Dedifferentiated amniotic fluid mesenchymal stem cell (primary cell): ENCODE results near the gene EN1.

Source experiments
- DNase-seq: peaks from one replicate; pipeline ENCODE4 v3.0.0-alpha.2; 2016; ENCODE audit errors: extremely low spot score

Gene EN1

DNA sequence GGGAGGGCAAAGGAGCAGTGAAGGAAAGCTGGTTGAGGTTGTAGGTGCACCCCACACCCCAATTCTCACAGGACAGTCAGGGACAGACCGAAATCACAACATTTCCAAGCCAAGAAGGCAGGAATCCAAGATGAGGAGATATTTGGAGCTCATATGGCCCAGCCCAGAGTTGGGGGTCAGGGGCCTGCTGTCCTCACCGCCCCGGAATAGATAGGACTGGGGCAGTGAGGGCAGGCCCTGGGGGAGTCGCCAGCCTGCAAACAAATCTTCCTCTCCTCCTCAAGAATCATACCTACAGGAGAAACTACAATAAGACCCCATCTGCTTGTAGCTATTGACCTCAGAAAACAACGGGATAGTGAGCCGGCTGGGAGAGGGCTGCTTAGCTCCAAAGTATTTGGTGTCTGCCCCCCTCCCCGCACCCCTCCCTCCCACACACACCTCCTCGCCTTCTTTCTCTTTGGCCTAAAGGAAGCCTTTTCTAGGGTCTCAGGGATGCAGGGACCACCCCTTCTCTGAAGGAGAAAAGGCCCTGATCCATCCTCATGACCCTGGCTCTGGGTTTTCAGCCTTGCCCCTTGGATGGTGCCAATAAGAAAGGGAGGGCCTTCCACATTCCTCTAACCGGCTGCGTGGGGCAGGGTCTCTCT is 3.8 kb downstream of the EN1 start:
- DNase-seq = no peak

DNA sequence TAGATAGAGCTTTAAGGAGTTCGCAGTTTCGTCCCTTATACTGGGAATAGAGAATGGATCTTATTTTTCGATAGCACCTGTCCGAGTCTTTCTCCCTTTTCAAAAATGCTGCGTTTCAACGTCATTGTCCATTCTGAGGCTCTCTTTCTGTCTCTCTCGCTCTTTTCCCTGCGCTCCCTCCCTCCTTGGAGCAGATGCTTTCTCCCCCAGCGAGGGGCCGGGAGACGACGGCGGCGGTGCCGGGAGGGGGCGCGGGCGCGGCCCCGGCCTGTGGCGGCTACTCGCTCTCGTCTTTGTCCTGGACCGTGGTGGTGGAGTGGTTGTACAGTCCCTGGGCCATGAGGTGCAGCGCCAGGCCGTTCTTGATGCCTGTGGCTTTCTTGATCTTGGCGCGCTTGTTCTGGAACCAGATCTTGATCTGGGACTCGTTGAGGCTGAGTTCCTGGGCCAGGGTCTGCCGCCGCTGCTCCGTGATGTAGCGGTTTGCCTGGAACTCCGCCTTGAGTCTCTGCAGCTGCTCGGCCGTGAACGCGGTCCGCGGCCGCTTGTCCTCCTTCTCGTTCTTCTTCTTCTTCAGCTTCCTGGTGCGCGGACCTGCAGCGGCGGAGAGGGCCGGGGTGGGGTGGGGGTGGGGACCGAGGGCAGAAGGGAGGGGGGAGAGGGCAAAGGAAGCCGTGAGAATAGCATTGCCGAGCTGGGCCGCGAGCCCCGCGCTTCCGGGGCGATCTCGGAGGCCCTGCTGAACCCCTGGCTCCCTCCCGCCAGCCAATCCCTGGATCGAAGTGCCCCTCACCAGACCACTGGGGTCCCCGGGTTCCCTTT is 4.6 kb downstream of the EN1 start:
- DNase-seq = no peak

DNA sequence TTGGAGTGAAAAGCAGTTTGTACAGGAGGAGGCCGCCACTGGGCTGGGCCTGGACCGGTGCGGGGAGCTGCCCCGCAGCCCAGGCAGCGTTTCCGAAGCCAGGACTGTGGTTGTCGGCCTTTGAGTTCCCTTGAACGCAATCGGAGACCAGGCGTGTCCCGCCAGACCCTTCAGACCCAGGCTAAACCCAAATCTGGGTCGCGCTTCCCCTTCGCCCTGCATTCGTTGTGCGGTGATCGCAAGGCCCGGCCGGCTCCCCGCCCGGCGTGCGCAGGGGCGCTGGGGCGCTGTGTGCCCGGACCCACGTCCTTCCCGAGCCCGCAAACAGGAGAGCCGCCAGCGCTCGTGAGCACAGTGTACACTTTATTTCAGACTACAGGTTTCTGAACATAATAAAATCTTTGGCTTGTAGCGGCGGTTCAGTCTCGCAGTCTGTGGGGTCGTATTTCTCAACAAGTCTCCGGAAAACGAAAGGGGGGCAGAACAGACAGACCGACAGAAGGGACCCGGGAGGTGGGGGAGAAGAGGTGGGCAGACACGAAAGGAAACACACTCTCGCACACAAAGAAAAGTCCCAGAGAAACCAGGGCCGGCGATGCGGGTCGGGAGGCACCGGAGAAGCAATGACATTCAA is 5.5 kb downstream of the EN1 start:
- DNase-seq = no peak

- no peak for DNase-seq
These were observed 6.0 kb downstream of the EN1 start for GRCh38 chr2:118841450-118841827.

DNA sequence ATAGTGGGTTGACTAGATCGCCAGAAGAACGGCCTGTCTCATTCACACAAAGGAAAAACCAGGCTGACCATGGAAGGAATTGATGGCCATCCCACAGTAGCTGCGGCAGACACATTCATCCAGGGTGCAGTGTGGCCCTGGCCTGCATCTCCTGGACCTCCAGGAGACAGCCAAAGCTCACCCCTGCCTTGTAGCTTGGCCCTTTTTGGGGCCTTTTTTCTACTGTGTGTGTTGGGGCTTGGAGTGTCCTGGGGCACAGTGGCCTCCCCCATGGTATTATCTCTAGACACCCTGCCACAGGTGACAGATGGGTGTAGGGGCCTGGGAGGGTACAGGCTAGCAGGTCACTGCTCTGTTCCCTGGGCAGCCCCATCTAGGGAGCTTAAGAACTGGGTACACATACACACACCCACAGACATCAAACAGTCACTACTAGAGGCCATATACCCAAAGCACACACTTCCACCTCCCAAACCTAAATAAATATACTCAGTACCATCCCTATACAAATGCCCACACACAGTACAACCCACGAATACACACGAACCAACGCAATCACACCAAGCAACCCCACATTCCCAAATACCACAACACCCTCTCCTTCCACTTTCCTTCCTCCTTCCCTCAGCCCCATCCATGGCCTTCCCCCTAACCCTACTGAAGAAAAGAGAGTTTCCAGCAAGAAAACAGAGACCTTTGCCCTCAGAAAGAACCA is 8.6 kb downstream of the EN1 start:
- no peak for DNase-seq

DNA sequence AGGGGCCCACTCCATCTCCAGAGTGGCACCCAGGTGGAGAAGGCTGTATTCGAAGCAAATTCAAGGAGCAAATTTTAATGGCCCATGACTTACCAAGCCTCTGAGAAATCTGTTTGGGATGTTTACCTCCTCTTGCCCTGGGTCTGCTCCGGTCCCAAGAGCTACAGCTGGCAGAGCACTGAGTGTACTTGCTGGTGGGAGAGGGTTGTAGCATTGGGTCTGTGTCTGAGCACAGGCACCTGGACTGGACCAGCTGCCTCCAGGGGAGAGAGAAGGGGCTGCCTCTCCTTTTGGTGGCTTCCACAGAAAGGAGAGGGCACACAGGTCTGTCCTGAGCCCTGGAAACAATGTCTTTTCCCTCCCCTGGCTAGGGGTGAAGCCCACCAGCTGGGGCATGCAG is 9.8 kb downstream of the EN1 start:
- no peak for DNase-seq

GRCh38 chr2:118837067-118837466 is 10.4 kb downstream of the EN1 start:
- DNase-seq = no peak

DNA sequence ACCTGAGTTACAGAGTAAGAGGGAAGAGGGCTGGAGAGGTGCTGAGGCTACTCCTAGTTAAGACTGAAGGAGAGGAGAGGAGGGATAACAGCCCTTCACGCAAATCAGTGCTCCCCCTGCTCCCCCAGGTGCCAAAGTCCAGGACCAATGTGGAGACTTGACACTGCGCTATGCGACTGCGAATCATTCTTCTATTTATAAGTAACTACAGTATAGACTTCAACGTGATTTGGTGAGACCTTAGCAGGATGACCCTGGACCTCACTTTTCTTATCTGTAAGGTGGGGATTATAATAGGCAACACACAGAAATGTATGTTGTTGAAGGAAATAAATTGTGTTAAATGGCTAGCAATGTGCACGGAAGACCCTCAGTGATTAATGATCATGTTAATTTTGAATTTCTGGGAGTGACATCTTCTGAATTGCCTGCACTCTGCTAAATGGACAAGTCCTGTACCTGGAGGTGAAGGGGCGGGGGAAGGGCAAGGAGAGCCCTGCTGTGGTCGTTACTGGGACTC is 11.0 kb downstream of the EN1 start:
- DNase-seq = no peak

DNA sequence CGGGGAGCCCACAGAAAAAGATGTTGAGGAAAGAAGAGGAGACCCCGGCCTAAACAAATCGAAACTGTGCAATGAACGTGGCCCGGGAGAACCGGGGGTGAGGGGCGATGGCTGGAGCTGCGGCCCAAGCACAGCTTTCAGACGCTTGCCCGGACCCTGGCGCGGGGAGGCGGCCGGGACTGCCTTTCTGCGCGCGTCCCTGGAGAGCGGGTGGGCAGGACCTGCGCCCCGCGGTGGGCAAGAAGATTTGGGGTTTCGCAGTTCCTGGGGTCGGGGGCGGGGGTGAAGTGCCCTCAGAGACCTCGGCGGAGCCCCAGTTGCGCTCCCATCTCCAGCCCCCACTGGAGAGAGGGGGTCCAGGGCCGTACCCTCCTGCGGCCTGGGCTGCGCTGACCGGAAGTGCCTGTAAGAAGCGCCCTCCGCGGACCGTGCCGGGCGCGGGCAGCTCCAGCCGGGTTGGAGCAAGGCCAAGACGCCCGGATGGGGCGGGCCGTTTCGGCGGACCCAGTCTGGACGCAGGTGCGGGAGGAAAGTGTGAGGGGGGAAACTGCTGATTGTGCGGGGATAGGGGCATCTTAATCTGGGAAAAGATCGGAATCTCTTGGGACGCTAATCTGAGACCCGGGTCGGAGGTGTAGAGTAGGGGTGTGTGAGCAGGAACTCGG is 11.6 kb downstream of the EN1 start:
- DNase-seq = no peak

- no peak for DNase-seq
These were observed 12.3 kb downstream of the EN1 start for GRCh38 chr2:118834901-118835745.

DNA sequence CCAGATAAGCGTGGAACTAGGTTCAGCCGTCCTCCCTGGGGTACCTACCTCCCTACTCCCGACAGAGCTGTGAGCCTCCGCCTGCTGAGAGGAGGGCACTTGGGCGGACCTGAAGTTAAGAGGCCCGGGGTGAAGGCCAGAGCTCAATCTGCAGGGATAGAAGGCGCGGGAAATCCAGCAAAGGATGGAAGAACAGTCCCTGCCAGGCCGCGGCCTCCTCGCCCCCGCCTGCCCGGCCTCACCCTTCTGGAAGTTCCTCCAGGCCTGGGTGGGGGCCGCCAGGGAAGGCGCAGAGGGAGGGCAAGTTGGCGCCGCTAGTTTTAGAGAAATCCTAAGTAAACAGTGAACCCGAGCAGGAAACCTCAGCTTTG is 13.0 kb downstream of the EN1 start:
- DNase-seq = no peak

DNA sequence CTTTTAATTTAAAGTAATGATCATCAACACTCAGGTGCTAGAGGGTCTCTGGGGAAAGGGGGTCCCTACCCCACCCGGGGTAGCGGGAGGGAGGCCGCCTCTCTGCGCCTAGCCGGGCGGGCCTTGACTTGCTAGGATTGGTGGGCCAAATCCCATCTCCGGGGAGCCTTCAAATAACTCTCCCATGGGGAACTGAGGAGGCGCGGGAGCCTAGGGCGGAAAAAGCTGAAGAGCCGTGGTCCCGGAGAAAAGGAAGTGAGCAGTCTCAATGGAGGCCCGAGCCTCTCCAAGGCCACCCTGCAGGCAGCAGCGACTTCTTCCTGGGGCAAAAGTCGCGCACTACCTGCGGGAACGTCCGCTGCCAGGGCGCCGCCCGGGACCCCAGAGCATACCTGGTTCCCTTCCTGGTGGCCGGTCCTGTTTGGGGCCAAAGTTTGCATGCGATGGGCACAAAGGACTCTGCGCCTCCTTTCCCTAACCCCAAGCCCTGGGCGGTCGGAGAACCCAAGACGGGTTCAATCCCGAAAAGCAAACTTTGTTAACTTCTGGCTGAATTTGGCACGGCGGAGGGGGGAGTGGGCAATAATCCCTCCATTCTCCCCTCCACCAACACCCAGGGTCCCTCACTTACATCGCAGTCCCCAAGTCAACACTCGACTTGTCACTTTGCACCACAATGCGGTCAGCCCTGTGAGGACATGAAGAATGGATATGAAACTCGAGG is 13.6 kb downstream of the EN1 start:
- no peak for DNase-seq

GRCh38 chr2:118832791-118833715 is 14.4 kb downstream of the EN1 start:
- DNase-seq = no peak

DNA sequence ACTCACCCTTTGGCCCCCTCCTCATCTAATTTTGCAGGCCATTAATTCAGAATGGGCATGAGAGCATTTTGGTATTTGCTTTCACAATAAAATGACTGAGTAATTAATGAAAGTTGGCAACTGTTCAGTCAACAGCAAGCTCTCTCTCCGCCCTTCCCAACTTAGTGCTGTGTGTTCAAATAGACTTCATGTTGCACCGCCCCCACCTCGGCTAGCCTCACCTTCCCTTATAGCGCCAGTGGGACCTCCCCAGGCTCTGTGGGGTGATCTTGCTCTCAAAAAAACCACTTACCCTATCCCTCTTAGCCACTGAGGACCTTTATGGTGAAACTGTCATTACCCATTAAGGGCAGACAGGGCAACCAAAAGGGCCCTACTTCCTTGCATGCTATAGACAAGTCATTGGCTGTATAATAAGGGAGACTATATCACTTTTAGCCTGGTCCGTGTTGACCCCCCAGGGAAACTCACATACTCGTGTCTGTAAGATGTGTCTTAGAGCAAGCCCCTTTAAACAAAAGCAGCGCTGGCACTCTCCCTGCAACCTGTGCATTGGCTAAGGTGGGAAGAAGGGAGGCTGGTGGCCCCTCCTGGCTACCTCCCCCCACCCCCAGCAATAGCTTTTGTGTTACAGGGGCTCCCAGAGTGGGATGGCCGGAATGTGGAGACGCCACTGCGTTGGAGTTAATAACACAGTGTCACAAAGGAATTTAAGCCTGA is 15.2 kb downstream of the EN1 start:
- no peak for DNase-seq

DNA sequence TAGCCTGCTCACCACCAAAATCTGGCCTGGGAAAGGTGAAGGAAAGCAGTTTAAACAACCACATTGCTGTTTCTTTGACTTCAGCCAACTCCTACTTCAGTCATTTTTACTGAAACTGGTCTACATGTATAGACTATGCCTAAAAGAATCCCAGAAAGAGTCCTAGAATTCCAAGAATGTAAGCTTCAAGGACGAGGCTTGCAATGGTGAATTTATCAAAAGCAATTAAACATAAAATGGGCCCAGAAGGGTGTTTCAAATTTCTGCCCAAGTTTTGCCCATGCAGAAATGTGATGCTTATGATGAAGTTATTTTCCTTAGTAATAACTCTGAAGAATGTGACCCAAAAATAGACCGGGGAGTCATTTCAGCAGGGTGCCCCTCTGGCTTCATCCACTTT is 16.6 kb downstream of the EN1 start:
- DNase-seq = no peak

GRCh38 chr2:118830118-118830517 is 17.3 kb downstream of the EN1 start:
- DNase-seq = no peak

DNA sequence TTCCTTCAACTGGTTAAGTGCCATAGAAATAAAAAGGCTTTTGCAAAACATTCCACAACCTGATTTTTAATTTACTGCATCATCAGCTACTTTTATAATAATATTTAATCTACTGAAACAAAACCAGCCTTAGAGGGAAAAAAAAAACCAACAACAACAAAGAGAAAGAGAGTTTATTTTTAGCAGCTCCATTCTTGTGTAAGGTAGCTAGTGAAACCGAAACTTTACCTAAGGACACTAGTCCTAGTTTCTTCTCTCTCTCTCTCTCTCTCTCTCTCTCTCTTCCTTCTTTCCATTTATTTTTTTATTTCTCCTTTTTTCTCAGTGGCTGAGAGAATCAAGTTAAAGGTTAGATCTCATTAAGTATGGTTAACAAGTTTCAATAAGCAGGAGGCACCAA is 21.4 kb downstream of the EN1 start:
- no peak for DNase-seq

GRCh38 chr2:118823633-118824032 is 23.8 kb downstream of the EN1 start:
- DNase-seq = no peak
